Upper lobe of left lung (tissue), 4 donors: ENCODE data around the gene MYOF.

Experiments used
- POLR2A ChIP-seq, 4 donors: fragments of 450-650 bp; IDR thresholded peaks; one replicate each; pipeline ENCODE4 v1.5.1; 2016 to 2017; ENCODE audit warnings: antibody characterized with exemption in 4 of 4, mild to moderate bottlenecking in 2 of 4
- POLR2AphosphoS5 ChIP-seq, 2 donors: sonication (generic); formaldehyde crosslinking; IDR thresholded peaks; one replicate each; pipeline ENCODE4 v1.5.1; 2017; ENCODE audit warnings: antibody characterized with exemption in 2 of 2
- TF ChIP-seq, protein P1 (sequence below), 6 experiments: fragments of 450-650 bp in 4 of 6; fragments of 200-600 bp in 2 of 6; sonication (generic) in 2 of 6; IDR thresholded peaks; one replicate each; pipeline ENCODE4 v1.5.1; 2016 to 2019; ENCODE audit warnings: antibody characterized with exemption in 6 of 6

DNA sequence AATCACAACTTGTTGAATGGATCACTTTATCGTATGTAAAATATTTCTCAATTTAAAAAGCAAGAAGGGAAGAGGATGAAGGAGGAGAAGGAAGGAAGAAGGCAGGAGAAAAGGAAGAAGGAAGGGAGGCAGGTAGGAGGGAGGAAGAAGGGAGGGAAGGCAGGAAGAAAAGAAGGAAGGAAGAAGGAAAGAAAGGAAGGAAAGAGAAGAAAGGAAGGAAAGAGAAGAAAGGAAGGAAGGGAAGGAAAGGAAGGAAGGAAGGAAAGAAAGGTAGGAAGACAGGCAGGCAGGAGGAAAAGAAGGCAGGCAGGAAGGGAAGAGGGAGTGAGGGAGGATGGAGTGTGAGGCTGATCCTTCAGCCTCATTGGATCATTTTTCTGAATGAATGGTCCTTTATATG is 145.5 kb downstream of the MYOF start:
- TF ChIP-seq, protein P1, sequence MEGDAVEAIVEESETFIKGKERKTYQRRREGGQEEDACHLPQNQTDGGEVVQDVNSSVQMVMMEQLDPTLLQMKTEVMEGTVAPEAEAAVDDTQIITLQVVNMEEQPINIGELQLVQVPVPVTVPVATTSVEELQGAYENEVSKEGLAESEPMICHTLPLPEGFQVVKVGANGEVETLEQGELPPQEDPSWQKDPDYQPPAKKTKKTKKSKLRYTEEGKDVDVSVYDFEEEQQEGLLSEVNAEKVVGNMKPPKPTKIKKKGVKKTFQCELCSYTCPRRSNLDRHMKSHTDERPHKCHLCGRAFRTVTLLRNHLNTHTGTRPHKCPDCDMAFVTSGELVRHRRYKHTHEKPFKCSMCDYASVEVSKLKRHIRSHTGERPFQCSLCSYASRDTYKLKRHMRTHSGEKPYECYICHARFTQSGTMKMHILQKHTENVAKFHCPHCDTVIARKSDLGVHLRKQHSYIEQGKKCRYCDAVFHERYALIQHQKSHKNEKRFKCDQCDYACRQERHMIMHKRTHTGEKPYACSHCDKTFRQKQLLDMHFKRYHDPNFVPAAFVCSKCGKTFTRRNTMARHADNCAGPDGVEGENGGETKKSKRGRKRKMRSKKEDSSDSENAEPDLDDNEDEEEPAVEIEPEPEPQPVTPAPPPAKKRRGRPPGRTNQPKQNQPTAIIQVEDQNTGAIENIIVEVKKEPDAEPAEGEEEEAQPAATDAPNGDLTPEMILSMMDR (IDR thresholded peaks at IDR 0.05) = no peak
- TF ChIP-seq POLR2A (IDR thresholded peaks at IDR 0.05) (no peak), POLR2AphosphoS5 (IDR thresholded peaks at IDR 0.05) (no peak)
